WTC11 (cell line): ENCODE data around the gene RTP5.

Experiments
- AFF4 ChIP-seq: sonication (generic); formaldehyde crosslinking; IDR thresholded peaks from 2 replicates; pipeline ENCODE4 v1.8.1; 2023; ENCODE audit warnings: mild to moderate bottlenecking, missing genetic modification reagents, borderline replicate concordance
- ATF6 ChIP-seq: sonication (generic); formaldehyde crosslinking; IDR thresholded peaks from 2 replicates; pipeline ENCODE4 v1.8.1; 2023; ENCODE audit warnings: mild to moderate bottlenecking, missing genetic modification reagents
- CREB1 ChIP-seq: sonication (generic); formaldehyde crosslinking; IDR thresholded peaks from 2 replicates; pipeline ENCODE4 v1.8.0; 2023; ENCODE audit warnings: mild to moderate bottlenecking, missing genetic modification reagents
- CTCF ChIP-seq: fragments of 200-600 bp; IDR thresholded peaks from 2 replicates; pipeline ENCODE4 v1.8.0; 2022; ENCODE audit warnings: antibody characterized with exemption
- JUN ChIP-seq: sonication (generic); formaldehyde crosslinking; IDR thresholded peaks from 2 replicates; pipeline ENCODE4 v1.8.0; 2023; ENCODE audit warnings: mild to moderate bottlenecking, missing genetic modification reagents
- MLX ChIP-seq: sonication (generic); formaldehyde crosslinking; IDR thresholded peaks from 2 replicates; pipeline ENCODE4 v1.8.1; 2023; ENCODE audit warnings: mild to moderate bottlenecking, missing genetic modification reagents, moderate library complexity
- NR2C2 ChIP-seq: sonication (generic); formaldehyde crosslinking; IDR thresholded peaks from 2 replicates; pipeline ENCODE4 v1.8.0; 2022; ENCODE audit warnings: mild to moderate bottlenecking, missing genetic modification reagents
- SP1 ChIP-seq: sonication (generic); formaldehyde crosslinking; conservative IDR thresholded peaks from 2 replicates; pipeline ENCODE4 v1.8.1; 2022; ENCODE audit warnings: missing genetic modification reagents
- TCF7 ChIP-seq: sonication (generic); formaldehyde crosslinking; IDR thresholded peaks from 2 replicates; pipeline ENCODE4 v1.8.0; 2022; ENCODE audit warnings: mild to moderate bottlenecking, low read depth, missing genetic modification reagents, moderate library complexity
- ZNF232 ChIP-seq: sonication (generic); formaldehyde crosslinking; IDR thresholded peaks from 2 replicates; pipeline ENCODE4 v1.8.0; 2022; ENCODE audit warnings: mild to moderate bottlenecking, missing genetic modification reagents
- ZNF317 ChIP-seq: sonication (generic); formaldehyde crosslinking; IDR thresholded peaks from 2 replicates; pipeline ENCODE4 v1.8.1; 2023; ENCODE audit warnings: low read depth, mild to moderate bottlenecking, moderate library complexity, missing genetic modification reagents, borderline replicate concordance
- TF ChIP-seq, protein P1 (sequence below): sonication (generic); formaldehyde crosslinking; IDR thresholded peaks from 2 replicates; pipeline ENCODE4 v1.8.1; 2023; ENCODE audit warnings: mild to moderate bottlenecking, moderate library complexity, missing genetic modification reagents
- TF ChIP-seq, protein P2 (sequence below): sonication (generic); formaldehyde crosslinking; IDR thresholded peaks from 2 replicates; pipeline ENCODE4 v1.8.0; 2022; ENCODE audit warnings: mild to moderate bottlenecking, missing genetic modification reagents
- TF ChIP-seq, protein P3 (sequence below): sonication (generic); formaldehyde crosslinking; IDR thresholded peaks from 2 replicates; pipeline ENCODE4 v1.8.0; 2022; ENCODE audit warnings: missing genetic modification reagents

GRCh38 chr2:241903121-241904010 is 33.8 kb downstream of the RTP5 start:
- no peak for TF ChIP-seq CTCF
- TF ChIP-seq, protein P1, sequence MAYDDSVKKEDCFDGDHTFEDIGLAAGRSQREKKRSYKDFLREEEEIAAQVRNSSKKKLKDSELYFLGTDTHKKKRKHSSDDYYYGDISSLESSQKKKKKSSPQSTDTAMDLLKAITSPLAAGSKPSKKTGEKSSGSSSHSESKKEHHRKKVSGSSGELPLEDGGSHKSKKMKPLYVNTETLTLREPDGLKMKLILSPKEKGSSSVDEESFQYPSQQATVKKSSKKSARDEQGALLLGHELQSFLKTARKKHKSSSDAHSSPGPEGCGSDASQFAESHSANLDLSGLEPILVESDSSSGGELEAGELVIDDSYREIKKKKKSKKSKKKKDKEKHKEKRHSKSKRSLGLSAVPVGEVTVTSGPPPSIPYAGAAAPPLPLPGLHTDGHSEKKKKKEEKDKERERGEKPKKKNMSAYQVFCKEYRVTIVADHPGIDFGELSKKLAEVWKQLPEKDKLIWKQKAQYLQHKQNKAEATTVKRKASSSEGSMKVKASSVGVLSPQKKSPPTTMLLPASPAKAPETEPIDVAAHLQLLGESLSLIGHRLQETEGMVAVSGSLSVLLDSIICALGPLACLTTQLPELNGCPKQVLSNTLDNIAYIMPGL, result no peak
- no peak for TF ChIP-seq ZNF232 (CRISPR knock-in tag)
- TF ChIP-seq ATF6 (CRISPR knock-in tag), result no peak
- no peak for TF ChIP-seq CREB1 (CRISPR knock-in tag)
- TF ChIP-seq, protein P2, sequence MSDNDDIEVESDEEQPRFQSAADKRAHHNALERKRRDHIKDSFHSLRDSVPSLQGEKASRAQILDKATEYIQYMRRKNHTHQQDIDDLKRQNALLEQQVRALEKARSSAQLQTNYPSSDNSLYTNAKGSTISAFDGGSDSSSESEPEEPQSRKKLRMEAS (CRISPR knock-in tag), result no peak
- TF ChIP-seq ZNF317, result no peak
- TF ChIP-seq, protein P3, sequence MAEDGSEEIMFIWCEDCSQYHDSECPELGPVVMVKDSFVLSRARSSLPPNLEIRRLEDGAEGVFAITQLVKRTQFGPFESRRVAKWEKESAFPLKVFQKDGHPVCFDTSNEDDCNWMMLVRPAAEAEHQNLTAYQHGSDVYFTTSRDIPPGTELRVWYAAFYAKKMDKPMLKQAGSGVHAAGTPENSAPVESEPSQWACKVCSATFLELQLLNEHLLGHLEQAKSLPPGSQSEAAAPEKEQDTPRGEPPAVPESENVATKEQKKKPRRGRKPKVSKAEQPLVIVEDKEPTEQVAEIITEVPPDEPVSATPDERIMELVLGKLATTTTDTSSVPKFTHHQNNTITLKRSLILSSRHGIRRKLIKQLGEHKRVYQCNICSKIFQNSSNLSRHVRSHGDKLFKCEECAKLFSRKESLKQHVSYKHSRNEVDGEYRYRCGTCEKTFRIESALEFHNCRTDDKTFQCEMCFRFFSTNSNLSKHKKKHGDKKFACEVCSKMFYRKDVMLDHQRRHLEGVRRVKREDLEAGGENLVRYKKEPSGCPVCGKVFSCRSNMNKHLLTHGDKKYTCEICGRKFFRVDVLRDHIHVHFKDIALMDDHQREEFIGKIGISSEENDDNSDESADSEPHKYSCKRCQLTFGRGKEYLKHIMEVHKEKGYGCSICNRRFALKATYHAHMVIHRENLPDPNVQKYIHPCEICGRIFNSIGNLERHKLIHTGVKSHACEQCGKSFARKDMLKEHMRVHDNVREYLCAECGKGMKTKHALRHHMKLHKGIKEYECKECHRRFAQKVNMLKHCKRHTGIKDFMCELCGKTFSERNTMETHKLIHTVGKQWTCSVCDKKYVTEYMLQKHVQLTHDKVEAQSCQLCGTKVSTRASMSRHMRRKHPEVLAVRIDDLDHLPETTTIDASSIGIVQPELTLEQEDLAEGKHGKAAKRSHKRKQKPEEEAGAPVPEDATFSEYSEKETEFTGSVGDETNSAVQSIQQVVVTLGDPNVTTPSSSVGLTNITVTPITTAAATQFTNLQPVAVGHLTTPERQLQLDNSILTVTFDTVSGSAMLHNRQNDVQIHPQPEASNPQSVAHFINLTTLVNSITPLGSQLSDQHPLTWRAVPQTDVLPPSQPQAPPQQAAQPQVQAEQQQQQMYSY, result no peak
- no peak for TF ChIP-seq AFF4 (CRISPR knock-in tag)
- TF ChIP-seq MLX (CRISPR knock-in tag), result no peak
- TF ChIP-seq JUN, result no peak
- no peak for TF ChIP-seq SP1 (CRISPR knock-in tag)
- TF ChIP-seq TCF7 (CRISPR knock-in tag), result no peak
- no peak for TF ChIP-seq NR2C2
